Progenitor cell of endocrine pancreas (in vitro differentiated cells): ENCODE data around the gene CEND1. TPM values are rescaled to one million over a fixed set of nuclear protein-coding genes. Genes with fewer than 3 reads are reported as not detected.

ENCODE experiments used
- DNase-seq: peaks from one replicate; pipeline ENCODE4 v3.0.0; 2021; ENCODE audit warnings: low spot score; ENCODE audit not compliant: unreplicated experiment
- H3K27ac Mint-ChIP-seq: 2 replicates; pipeline ENCODE4 v1.8.0; 2021; ENCODE audit warnings: mild to moderate bottlenecking, moderate library complexity, mixed read lengths
- H3K27me3 Mint-ChIP-seq: 2 replicates; pipeline ENCODE4 v1.8.0; 2021; ENCODE audit warnings: mixed read lengths
- H3K36me3 Mint-ChIP-seq: 2 replicates; pipeline ENCODE4 v1.8.0; 2022; ENCODE audit warnings: mixed read lengths; ENCODE audit not compliant: insufficient read depth
- H3K4me1 Mint-ChIP-seq: 2 replicates; pipeline ENCODE4 v1.8.0; 2021; ENCODE audit warnings: low read depth, mixed read lengths
- H3K4me3 Mint-ChIP-seq: 2 replicates; pipeline ENCODE4 v1.8.0; 2021; ENCODE audit warnings: low read depth, mild to moderate bottlenecking, moderate library complexity, mixed read lengths
- H3K9me3 Mint-ChIP-seq: 2 replicates; pipeline ENCODE4 v1.8.0; 2021; ENCODE audit warnings: low read depth, mixed read lengths
- total RNA-seq: library from RNA; stranded (reverse); gene quantifications from 2 replicates; pipeline ENCODE4 v1.2.1, GENCODE V29; 2021
- TF ChIP-seq, protein P1 (sequence below): fragments of 200-600 bp; sonication (generic); IDR thresholded peaks from one replicate; pipeline ENCODE4 v1.5.0; 2021; ENCODE audit warnings: antibody characterized with exemption, mild to moderate bottlenecking; ENCODE audit not compliant: unreplicated experiment

Gene CEND1
- total RNA-seq, 1 donor from 2014 or later = not detected

DNA sequence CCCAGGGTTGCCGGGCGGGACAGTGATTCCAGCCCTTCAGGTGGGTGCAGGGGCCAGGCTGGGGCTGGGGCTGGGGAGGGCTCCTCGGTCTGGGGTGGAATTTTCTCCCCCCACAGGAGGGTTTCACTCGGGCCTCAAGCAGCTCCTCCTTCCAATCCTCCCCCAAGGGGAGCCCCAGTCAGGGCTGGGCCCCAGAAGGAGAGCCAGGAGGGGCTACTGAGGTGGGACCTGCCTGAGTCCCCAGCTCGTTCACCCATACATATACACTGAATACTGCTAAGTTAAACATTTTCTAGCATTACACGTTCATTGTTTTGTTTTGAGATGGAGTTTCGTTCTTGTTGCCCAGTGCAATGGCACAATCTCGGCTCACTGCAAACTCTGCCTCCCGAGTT lies 36.3 kb upstream of the CEND1 start:
- H3K4me1 Mint-ChIP-seq = peaks cover 8% of the 10 kb centered on the region
- peaks cover 24% of the 10 kb centered on the region for H3K27me3 Mint-ChIP-seq
- TF ChIP-seq, protein P1, sequence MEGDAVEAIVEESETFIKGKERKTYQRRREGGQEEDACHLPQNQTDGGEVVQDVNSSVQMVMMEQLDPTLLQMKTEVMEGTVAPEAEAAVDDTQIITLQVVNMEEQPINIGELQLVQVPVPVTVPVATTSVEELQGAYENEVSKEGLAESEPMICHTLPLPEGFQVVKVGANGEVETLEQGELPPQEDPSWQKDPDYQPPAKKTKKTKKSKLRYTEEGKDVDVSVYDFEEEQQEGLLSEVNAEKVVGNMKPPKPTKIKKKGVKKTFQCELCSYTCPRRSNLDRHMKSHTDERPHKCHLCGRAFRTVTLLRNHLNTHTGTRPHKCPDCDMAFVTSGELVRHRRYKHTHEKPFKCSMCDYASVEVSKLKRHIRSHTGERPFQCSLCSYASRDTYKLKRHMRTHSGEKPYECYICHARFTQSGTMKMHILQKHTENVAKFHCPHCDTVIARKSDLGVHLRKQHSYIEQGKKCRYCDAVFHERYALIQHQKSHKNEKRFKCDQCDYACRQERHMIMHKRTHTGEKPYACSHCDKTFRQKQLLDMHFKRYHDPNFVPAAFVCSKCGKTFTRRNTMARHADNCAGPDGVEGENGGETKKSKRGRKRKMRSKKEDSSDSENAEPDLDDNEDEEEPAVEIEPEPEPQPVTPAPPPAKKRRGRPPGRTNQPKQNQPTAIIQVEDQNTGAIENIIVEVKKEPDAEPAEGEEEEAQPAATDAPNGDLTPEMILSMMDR = no peak

GRCh38 chr11:825366-826226 lies 35.7 kb upstream of the CEND1 start:
- no peak for DNase-seq
- TF ChIP-seq, protein P1 = no peak
- Mint-ChIP-seq H3K9me3 (no peaks in the 10 kb centered on the region), H3K4me3 (no peak overlapping the region), H3K27ac (no peak overlapping the region), H3K27me3 (peaks cover 22% of the 10 kb centered on the region), H3K4me1 (peaks cover 10% of the 10 kb centered on the region), H3K36me3 (peaks cover 2% of the 10 kb centered on the region)

More for the DNA sequence above, 36.3 kb upstream of the CEND1 start:
- H3K27ac Mint-ChIP-seq = no peak overlapping the region
- peak overlapping the region; percentile 73 for H3K4me3 Mint-ChIP-seq
- DNase-seq = no peak
- H3K9me3 Mint-ChIP-seq = no peaks in the 10 kb centered on the region
- peaks cover 2% of the 10 kb centered on the region for H3K36me3 Mint-ChIP-seq

GRCh38 chr11:824942-825341 lies 35.1 kb upstream of the CEND1 start:
- H3K4me1 Mint-ChIP-seq = peaks cover 10% of the 10 kb centered on the region
- no peak overlapping the region for H3K4me3 Mint-ChIP-seq
- H3K27ac Mint-ChIP-seq = no peak overlapping the region
- no peak for DNase-seq
- TF ChIP-seq, protein P1 = no peak
- H3K9me3 Mint-ChIP-seq = no peaks in the 10 kb centered on the region
- H3K36me3 Mint-ChIP-seq = peaks cover 2% of the 10 kb centered on the region
- H3K27me3 Mint-ChIP-seq = peaks cover 22% of the 10 kb centered on the region

GRCh38 chr11:824292-824880 lies 34.5 kb upstream of the CEND1 start:
- Mint-ChIP-seq H3K36me3 (peaks cover 2% of the 10 kb centered on the region), H3K27ac (no peak overlapping the region), H3K4me3 (no peak overlapping the region), H3K27me3 (peaks cover 19% of the 10 kb centered on the region), H3K9me3 (no peaks in the 10 kb centered on the region), H3K4me1 (peaks cover 10% of the 10 kb centered on the region)
- no peak for DNase-seq
- TF ChIP-seq, protein P1 = no peak

DNA sequence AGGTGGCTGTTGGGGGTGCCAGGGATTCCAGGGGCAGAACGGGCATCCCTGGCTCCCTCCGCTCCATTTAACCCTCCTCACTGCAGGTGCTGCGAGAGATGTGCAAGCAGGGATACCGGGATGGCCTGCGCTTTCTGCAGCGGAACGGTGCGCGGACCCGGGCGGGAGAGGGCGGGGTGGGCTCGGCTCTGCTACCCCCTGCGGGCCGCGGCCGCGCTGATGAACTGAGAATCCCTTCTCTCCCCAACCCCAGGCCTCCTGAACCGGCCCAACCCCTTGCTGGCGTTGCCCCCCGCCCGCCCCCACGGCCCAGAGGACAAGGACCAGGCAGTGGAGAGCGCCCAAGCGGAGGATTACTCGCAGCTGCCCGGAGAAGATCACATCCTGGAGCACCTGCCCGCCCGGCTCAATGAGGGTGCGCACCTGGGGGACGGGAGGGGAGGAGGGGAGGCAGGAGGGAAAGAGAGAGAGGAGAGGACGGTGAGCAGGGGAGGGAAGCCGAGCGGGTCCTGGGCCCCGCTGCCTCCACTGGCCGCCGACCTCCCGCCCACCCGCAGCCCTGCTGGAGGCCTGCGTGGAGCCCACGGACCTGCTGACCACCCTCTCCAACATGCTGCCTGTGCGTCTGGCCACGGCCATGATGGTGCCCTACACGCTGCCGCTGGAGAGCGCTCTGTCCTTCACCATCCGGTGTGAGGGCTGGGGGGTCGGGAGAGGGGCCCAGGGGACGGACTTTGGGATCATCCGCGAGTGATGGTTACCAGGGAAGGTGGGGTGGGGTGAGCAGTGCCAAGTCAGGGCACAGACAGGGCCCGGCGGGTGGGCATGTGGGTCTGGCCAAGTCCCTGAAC lies 33.8 kb upstream of the CEND1 start:
- TF ChIP-seq, protein P1 = no peak
- Mint-ChIP-seq H3K9me3 (no peaks in the 10 kb centered on the region), H3K36me3 (peaks cover 2% of the 10 kb centered on the region), H3K27ac (no peak overlapping the region), H3K4me1 (peaks cover 10% of the 10 kb centered on the region), H3K27me3 (peaks cover 11% of the 10 kb centered on the region), H3K4me3 (no peak overlapping the region)
- DNase-seq = no peak
